Neural progenitor cell (in vitro differentiated cells): Measurements from ENCODE around the gene MEGF8.

Experiments
- CTCF ChIP-seq: fragments of 200-600 bp; sonication (generic); IDR thresholded peaks from 2 replicates; pipeline ENCODE4 v1.5.1; 2017; ENCODE audit warnings: antibody characterized with exemption, mild to moderate bottlenecking
- EZH2 ChIP-seq: fragments of 200-600 bp; sonication (generic); IDR thresholded peaks from 2 replicates; pipeline ENCODE4 v1.6.1; 2017; ENCODE audit warnings: antibody characterized with exemption, mild to moderate bottlenecking, moderate library complexity

- TF ChIP-seq CTCF (no peak), EZH2 (no peak)
Measured at GRCh38 chr19:42335971-42336370, 10.5 kb downstream of the MEGF8 start.
